ENCODE data around the gene TTC24.
"Not testable (repeated sequence)": the region's sequence is repeated elsewhere in the genome, so short reads cannot be mapped to it uniquely, and the experiment has no call there.

The TTC24 gene

GRCh38 chr1:156608981-156609380 lies 29.5 kb downstream of the TTC24 start:
- no peak for DNase-seq (ENCODE audit: low spot score)

- not testable (repeated sequence) for DNase-seq (ENCODE audit: low spot score)
These were observed 30.5 kb downstream of the TTC24 start for GRCh38 chr1:156610072-156610471.

- DNase-seq (ENCODE audit: low spot score) = no peak
These were observed 33.1 kb downstream of the TTC24 start for GRCh38 chr1:156612666-156613065.

GRCh38 chr1:156615946-156616345 lies 36.4 kb downstream of the TTC24 start:
- no peak for DNase-seq (ENCODE audit: low spot score)

GRCh38 chr1:156616463-156616862 lies 36.9 kb downstream of the TTC24 start:
- peak; percentile 97 for DNase-seq (ENCODE audit: low spot score)

GRCh38 chr1:156618853-156619581 lies 39.5 kb downstream of the TTC24 start, which contains the start of gene HAPLN2:
Gene HAPLN2, plus strand, starts transcription at chr1:156619415. Its CDS starts 4,076 bp downstream, at chr1:156623491.
- peak; percentile 94 for DNase-seq (ENCODE audit: low spot score)

GRCh38 chr1:156619582-156619955 lies 40.0 kb downstream of the TTC24 start:
- DNase-seq (ENCODE audit: low spot score) = no peak

GRCh38 chr1:156622581-156623297 lies 43.2 kb downstream of the TTC24 start:
- no peak for DNase-seq (ENCODE audit: low spot score)

- DNase-seq (ENCODE audit: low spot score) = no peak
These were observed 44.7 kb downstream of the TTC24 start for GRCh38 chr1:156623946-156624813.

- no peak for DNase-seq (ENCODE audit: low spot score)
These were observed 45.4 kb downstream of the TTC24 start for GRCh38 chr1:156624814-156625435.

- peak; percentile 66 for DNase-seq (ENCODE audit: low spot score)
These were observed 46.0 kb downstream of the TTC24 start for GRCh38 chr1:156625436-156626078.

GRCh38 chr1:156626079-156626438 lies 46.5 kb downstream of the TTC24 start:
- DNase-seq (ENCODE audit: low spot score) = no peak

GRCh38 chr1:156627313-156627880 lies 47.9 kb downstream of the TTC24 start:
- peak; percentile 65 for DNase-seq (ENCODE audit: low spot score)

GRCh38 chr1:156629823-156630449 lies 50.4 kb downstream of the TTC24 start:
- DNase-seq (ENCODE audit: low spot score) = no peak

- not testable (repeated sequence) for DNase-seq (ENCODE audit: low spot score)
These were observed 51.6 kb downstream of the TTC24 start for GRCh38 chr1:156631152-156631551.

GRCh38 chr1:156632355-156632754 lies 52.8 kb downstream of the TTC24 start:
- DNase-seq (ENCODE audit: low spot score) = no peak
